A549 treated with Hydrocortisone at 1 μM for 4 hours (cell line): Measurements from ENCODE around the gene ANXA2R. TPM values are rescaled to one million over a fixed set of nuclear protein-coding genes. Genes with fewer than 3 reads are reported as not detected.

Experiments used
- total RNA-seq: library from RNA; stranded (reverse); fragments of 200-300 nt; extraction: Qiagen RNA extraction; gene quantifications from 5 replicates; pipeline ENCODE4 v1.2.3, GENCODE V29; 2022

ANXA2R gene, protein sequence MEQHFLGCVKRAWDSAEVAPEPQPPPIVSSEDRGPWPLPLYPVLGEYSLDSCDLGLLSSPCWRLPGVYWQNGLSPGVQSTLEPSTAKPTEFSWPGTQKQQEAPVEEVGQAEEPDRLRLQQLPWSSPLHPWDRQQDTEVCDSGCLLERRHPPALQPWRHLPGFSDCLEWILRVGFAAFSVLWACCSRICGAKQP
- total RNA-seq, result 2.4 to 3.7 TPM (median 2.9 TPM) in 5 replicates

DNA sequence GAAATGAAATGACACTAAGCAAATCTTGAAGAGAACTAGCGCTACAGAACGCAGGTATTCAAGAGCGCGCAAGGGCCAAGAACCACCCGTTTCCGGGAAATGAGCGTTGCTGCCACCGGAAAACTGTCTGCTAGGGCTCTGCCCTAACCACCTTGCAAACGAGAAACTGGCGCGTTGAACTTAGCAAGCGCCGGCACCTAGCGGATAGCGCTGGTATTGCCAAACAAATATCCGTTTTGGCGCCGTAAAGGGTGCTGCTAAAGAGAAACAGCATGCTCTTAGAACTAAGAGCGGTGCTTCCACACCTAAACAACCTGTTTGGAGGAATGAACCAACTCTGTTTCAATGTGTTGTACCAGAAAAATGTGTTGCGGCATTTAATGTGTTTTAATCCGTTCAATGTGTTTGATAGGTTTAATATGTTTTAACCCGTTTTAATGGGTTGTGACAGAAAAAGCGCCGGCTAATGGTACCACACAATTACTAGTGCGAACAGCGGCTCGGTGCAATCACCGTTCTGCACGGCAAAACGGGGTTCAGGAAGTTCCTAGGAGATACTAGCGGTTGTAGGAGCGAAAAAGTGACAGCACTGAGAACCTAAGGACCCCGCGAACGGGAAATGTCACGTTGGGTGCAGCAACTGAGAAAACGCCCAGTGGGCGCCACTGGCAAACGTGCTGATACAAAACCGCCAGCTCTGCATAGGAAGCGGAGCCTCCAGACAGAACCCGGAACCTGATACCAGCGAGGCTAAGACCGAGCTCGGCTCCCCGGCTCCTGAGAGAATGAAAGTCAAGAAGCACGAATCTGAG lies at the start of gene ANXA2R:
Gene ANXA2R (minus strand): TSS at position 33 of the 812 bp plus-strand sequence. CDS start 273 bp downstream, outside the sequence.

Other genes with a start within 250 kb of the ANXA2R start
- gene SELENOP, start 228.4 kb downstream of the ANXA2R start, total RNA-seq, result 0.08 to 0.56 TPM (median 0.18 TPM) in 5 replicates
- 21.7 to 29.1 TPM (median 23.2 TPM) in 5 replicates for gene ZNF131, start 80.6 kb upstream of the ANXA2R start, total RNA-seq
- gene NIM1K, start 151.9 kb upstream of the ANXA2R start, total RNA-seq, result 0.24 to 0.30 TPM (median 0.28 TPM) in 5 replicates